A549 (cell line): ENCODE data around the gene KCNH6. TPM values are rescaled to one million over a fixed set of nuclear protein-coding genes. Genes with fewer than 3 reads are reported as not detected.

Source experiments
- ATAC-seq, 2 experiments: fragments of 200-7000 bp in 1 of 2; fragments of >200 bp in 1 of 2; cut with Nextera tagmentation in 1 of 2; cut with Tn5 transposase in 1 of 2; 3 replicates each; pipeline versions ENCODE4 v1.8.0 to v1.9.1; 2018 to 2020; ENCODE audit warnings: mild to moderate bottlenecking in 1 of 2, moderate library complexity in 1 of 2
- CTCF ChIA-PET: fragments of 300-600 bp; sonication (Branson Sonifier 250); formaldehyde crosslinking; extraction: SDS; loops from one replicate; lab custom pipeline; 2021; ENCODE audit warnings: antibody characterized with exemption, inconsistent platforms; lab: Yijun Ruan, JAX
- POLR2A ChIA-PET: fragments of 350-600 bp; formaldehyde crosslinking; extraction: SDS; loops from one replicate; lab custom pipeline; 2021; ENCODE audit warnings: antibody characterized with exemption, inconsistent platforms; lab: Yijun Ruan, JAX
- DNase-seq, 2 experiments: peaks; one replicate each; pipeline versions ENCODE4 v3.0.0 to v3.0.0-alpha.2; 2011 to 2016; ENCODE audit warnings: low read depth in 1 of 2, low spot score in 1 of 2
- FAIRE-seq: peaks from 2 replicates; lab custom pipeline; 2011; peaks lifted over from hg19 to GRCh38; lab: Jason Lieb, UNC
- H3K27ac ChIP-seq, 2 experiments: fragments of >200 bp; sonication (Bioruptor Twin); formaldehyde crosslinking; 3 replicates each; pipeline ENCODE4 v1.5.1; 2016 to 2017
- H3K4me1 ChIP-seq: fragments of >200 bp; sonication (Bioruptor Twin); formaldehyde crosslinking; 3 replicates; pipeline ENCODE4 v1.6.1; 2016
- H3K4me2 ChIP-seq: fragments of >200 bp; sonication (Bioruptor Twin); formaldehyde crosslinking; 3 replicates; pipeline ENCODE4 v1.6.1; 2016
- H3K4me3 ChIP-seq: fragments of >200 bp; sonication (Bioruptor Twin); formaldehyde crosslinking; 3 replicates; pipeline ENCODE4 v1.5.1; 2016
- H3K9me3 ChIP-seq: fragments of >200 bp; sonication (Bioruptor Twin); formaldehyde crosslinking; 3 replicates; pipeline ENCODE4 v1.6.1; 2016
- CBX8 ChIP-seq: fragments of 200-600 bp; sonication (generic); IDR thresholded peaks from 2 replicates; pipeline ENCODE4 v1.6.1; 2016
- CEBPB ChIP-seq, 2 experiments: fragments of >200 bp in 1 of 2; sonication (Bioruptor Twin) in 1 of 2; formaldehyde crosslinking in 1 of 2; IDR thresholded peaks; 2 replicates each; pipeline ENCODE4 v1.6.1; 2012 to 2016
- EP300 ChIP-seq, 2 experiments: fragments of >200 bp; sonication (Bioruptor Twin); formaldehyde crosslinking; IDR thresholded peaks; 2 replicates in 1 of 2; 3 replicates in 1 of 2; pipeline ENCODE4 v1.6.1; 2016 to 2017
- FOXS1 ChIP-seq: fragments of 250-450 bp; sonication (Bioruptor Pico); IDR thresholded peaks from 2 replicates; pipeline ENCODE4 v1.5.0; 2020; ENCODE audit warnings: mild to moderate bottlenecking, moderate library complexity
- HEYL ChIP-seq: fragments of 250-450 bp; sonication (Bioruptor Pico); IDR thresholded peaks from 2 replicates; pipeline ENCODE4 v1.8.0; 2021; ENCODE audit warnings: mild to moderate bottlenecking, moderate library complexity
- HOXA7 ChIP-seq: fragments of 250-450 bp; sonication (Bioruptor Pico); IDR thresholded peaks from 2 replicates; pipeline ENCODE4 v1.5.0; 2020; ENCODE audit warnings: mild to moderate bottlenecking, moderate library complexity
- JUNB ChIP-seq: fragments of >200 bp; sonication (Bioruptor Twin); formaldehyde crosslinking; IDR thresholded peaks from 2 replicates; pipeline ENCODE4 v1.6.1; 2016
- MAFK ChIP-seq: fragments of 450-650 bp; IDR thresholded peaks from 2 replicates; pipeline ENCODE4 v1.6.1; 2014; ENCODE audit not compliant: partially characterized antibody
- MAZ ChIP-seq: fragments of 150-350 bp; IDR thresholded peaks from 2 replicates; pipeline ENCODE4 v1.6.1; 2014; ENCODE audit warnings: antibody characterized with exemption, low read depth, low read length, borderline replicate concordance
- NPAS2 ChIP-seq: fragments of 250-450 bp; sonication (Bioruptor Pico); IDR thresholded peaks from 2 replicates; pipeline ENCODE4 v1.8.0; 2022; ENCODE audit warnings: mild to moderate bottlenecking, moderate library complexity, borderline replicate concordance
- RFX5 ChIP-seq: fragments of 450-650 bp; IDR thresholded peaks from 2 replicates; pipeline ENCODE4 v1.7.1; 2014; ENCODE audit warnings: antibody characterized with exemption, mild to moderate bottlenecking, moderate library complexity
- SMC3 ChIP-seq: fragments of >200 bp; sonication (Bioruptor Twin); formaldehyde crosslinking; IDR thresholded peaks from 3 replicates; pipeline ENCODE4 v1.6.1; 2018; ENCODE audit warnings: inconsistent platforms
- SREBF2 ChIP-seq: fragments of 450-650 bp; IDR thresholded peaks from 2 replicates; pipeline ENCODE4 v1.6.1; 2014; ENCODE audit warnings: mild to moderate bottlenecking, moderate library complexity
- TP53 ChIP-seq: fragments of 250-450 bp; sonication (Bioruptor Pico); IDR thresholded peaks from 2 replicates; pipeline ENCODE4 v1.5.0; 2021; ENCODE audit warnings: mild to moderate bottlenecking, moderate library complexity
- ZFP36 ChIP-seq: fragments of 450-650 bp; IDR thresholded peaks from 2 replicates; pipeline ENCODE4 v1.6.1; 2014; ENCODE audit warnings: borderline replicate concordance; ENCODE audit not compliant: partially characterized antibody
- ZNF302 ChIP-seq: fragments of 250-450 bp; sonication (Bioruptor Pico); IDR thresholded peaks from 2 replicates; pipeline ENCODE4 v1.9.0; 2021; ENCODE audit warnings: inconsistent platforms, mild to moderate bottlenecking, moderate library complexity
- WGBS: methylation state at CpG from one replicate; pipeline ENCODE4 v1.1.6; 2017; ENCODE audit errors: missing lambda C conversion rate; 5-methylcytosine and 5-hydroxymethylcytosine counted together
- polyA plus RNA-seq, 4 experiments: library from polyadenylated mRNA; depleted of rRNA in 3 of 4; stranded (reverse); fragments of >200 nt; fragmentation: RNase III in 1 of 4; extraction: RNeasy Plus Mini Kit Qiagen cat#74134 plus additional on column Dnase treatment in 1 of 4; gene quantifications; 2 replicates in 3 of 4; 3 replicates in 1 of 4; pipeline ENCODE4 v1.2.3, GENCODE V29; 2011 to 2017
- TF ChIP-seq, protein P1 (sequence below): fragments of >200 bp; sonication (Bioruptor Twin); formaldehyde crosslinking; IDR thresholded peaks from 3 replicates; pipeline ENCODE4 v1.6.1; 2016
- TF ChIP-seq, protein P2 (sequence below): fragments of 450-650 bp; IDR thresholded peaks from 2 replicates; pipeline ENCODE4 v1.6.1; 2014; ENCODE audit warnings: antibody characterized with exemption
- TF ChIP-seq, protein P3 (sequence below): fragments of 200-600 bp; sonication (generic); IDR thresholded peaks from 2 replicates; pipeline ENCODE4 v1.6.1; 2016; ENCODE audit warnings: antibody characterized with exemption, mild to moderate bottlenecking, moderate library complexity

The KCNH6 gene
- polyA plus RNA-seq, 2 of the 4 experiments (the other 2 are of a cell fraction), result not detected

- no peak for ATAC-seq
- H3K4me2 ChIP-seq, result no peak overlapping the region
- H3K4me3 ChIP-seq, result no peak overlapping the region
- H3K4me1 ChIP-seq, result peaks cover 13% of the 10 kb centered on the region
- TF ChIP-seq, protein P1, sequence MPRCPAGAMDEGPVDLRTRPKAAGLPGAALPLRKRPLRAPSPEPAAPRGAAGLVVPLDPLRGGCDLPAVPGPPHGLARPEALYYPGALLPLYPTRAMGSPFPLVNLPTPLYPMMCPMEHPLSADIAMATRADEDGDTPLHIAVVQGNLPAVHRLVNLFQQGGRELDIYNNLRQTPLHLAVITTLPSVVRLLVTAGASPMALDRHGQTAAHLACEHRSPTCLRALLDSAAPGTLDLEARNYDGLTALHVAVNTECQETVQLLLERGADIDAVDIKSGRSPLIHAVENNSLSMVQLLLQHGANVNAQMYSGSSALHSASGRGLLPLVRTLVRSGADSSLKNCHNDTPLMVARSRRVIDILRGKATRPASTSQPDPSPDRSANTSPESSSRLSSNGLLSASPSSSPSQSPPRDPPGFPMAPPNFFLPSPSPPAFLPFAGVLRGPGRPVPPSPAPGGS, result no peak
- TF ChIP-seq MAZ (no peak), CBX8 (no peak), SREBF2 (no peak), HEYL (CRISPR knock-in tag) (no peak), HOXA7 (no peak), ZNF302 (CRISPR knock-in tag) (no peak), SMC3 (no peak), TP53 (CRISPR knock-in tag) (no peak), FOXS1 (no peak), CEBPB (IDR thresholded peaks at IDR 0.05) (no peak), MAFK (no peak), NPAS2 (CRISPR knock-in tag) (no peak), ZFP36 (no peak), JUNB (no peak), RFX5 (no peak), EP300 (IDR thresholded peaks at IDR 0.05) (no peak)
- TF ChIP-seq, protein P2, sequence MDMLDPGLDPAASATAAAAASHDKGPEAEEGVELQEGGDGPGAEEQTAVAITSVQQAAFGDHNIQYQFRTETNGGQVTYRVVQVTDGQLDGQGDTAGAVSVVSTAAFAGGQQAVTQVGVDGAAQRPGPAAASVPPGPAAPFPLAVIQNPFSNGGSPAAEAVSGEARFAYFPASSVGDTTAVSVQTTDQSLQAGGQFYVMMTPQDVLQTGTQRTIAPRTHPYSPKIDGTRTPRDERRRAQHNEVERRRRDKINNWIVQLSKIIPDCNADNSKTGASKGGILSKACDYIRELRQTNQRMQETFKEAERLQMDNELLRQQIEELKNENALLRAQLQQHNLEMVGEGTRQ, result no peak
- TF ChIP-seq, protein P3, sequence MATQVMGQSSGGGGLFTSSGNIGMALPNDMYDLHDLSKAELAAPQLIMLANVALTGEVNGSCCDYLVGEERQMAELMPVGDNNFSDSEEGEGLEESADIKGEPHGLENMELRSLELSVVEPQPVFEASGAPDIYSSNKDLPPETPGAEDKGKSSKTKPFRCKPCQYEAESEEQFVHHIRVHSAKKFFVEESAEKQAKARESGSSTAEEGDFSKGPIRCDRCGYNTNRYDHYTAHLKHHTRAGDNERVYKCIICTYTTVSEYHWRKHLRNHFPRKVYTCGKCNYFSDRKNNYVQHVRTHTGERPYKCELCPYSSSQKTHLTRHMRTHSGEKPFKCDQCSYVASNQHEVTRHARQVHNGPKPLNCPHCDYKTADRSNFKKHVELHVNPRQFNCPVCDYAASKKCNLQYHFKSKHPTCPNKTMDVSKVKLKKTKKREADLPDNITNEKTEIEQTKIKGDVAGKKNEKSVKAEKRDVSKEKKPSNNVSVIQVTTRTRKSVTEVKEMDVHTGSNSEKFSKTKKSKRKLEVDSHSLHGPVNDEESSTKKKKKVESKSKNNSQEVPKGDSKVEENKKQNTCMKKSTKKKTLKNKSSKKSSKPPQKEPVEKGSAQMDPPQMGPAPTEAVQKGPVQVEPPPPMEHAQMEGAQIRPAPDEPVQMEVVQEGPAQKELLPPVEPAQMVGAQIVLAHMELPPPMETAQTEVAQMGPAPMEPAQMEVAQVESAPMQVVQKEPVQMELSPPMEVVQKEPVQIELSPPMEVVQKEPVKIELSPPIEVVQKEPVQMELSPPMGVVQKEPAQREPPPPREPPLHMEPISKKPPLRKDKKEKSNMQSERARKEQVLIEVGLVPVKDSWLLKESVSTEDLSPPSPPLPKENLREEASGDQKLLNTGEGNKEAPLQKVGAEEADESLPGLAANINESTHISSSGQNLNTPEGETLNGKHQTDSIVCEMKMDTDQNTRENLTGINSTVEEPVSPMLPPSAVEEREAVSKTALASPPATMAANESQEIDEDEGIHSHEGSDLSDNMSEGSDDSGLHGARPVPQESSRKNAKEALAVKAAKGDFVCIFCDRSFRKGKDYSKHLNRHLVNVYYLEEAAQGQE, result no peak
- TF ChIP-seq, all 56 proteins: peak for 0
- POLR2A ChIA-PET, result no interaction called here
- DNase-seq, result no peak
- 74% methylated on average over 10 of the region's 10 CpGs for WGBS
- no peak for FAIRE-seq
- Histone ChIP-seq H3K9me3 (no peaks in the 10 kb centered on the region), H3K27ac (no peak overlapping the region)
- CTCF ChIA-PET, result interaction anchor here (13.8 kb wide), 1 partner anchor 35 kb away, joined by 347 read pairs; the partner anchor contains the start of gene CYB561
Observed at GRCh38 chr17:63474586-63475460, 48.3 kb upstream of the KCNH6 start.
